WERI-Rb-1 (cell line): ENCODE measurements around the gene JSRP1.

Source experiments
- DNase-seq: peaks from one replicate; pipeline ENCODE4 v3.0.0-alpha.2; 2020
- H3K27ac ChIP-seq: fragments of 250-450 bp; sonication (Bioruptor Pico); 2 replicates; pipeline ENCODE4 v1.5.1; 2020; ENCODE audit warnings: mild to moderate bottlenecking, moderate library complexity
- H3K27me3 ChIP-seq: fragments of 250-450 bp; sonication (Bioruptor Pico); 2 replicates; pipeline ENCODE4 v1.5.1; 2021; ENCODE audit warnings: mild to moderate bottlenecking, low read depth, moderate library complexity; ENCODE audit not compliant: insufficient read depth, severe bottlenecking
- H3K36me3 ChIP-seq: fragments of 250-450 bp; sonication (Bioruptor Pico); 2 replicates; pipeline ENCODE4 v1.5.1; 2020; ENCODE audit warnings: mild to moderate bottlenecking, moderate library complexity
- H3K4me3 ChIP-seq: 2 replicates; pipeline ENCODE4 v1.5.1; 2011; ENCODE audit warnings: low read depth, mild to moderate bottlenecking, control low read depth, low read length
- H3K9me3 ChIP-seq: fragments of 250-450 bp; sonication (Bioruptor Pico); 2 replicates; pipeline ENCODE4 v1.5.1; 2021; ENCODE audit warnings: mild to moderate bottlenecking, moderate library complexity; ENCODE audit not compliant: severe bottlenecking
- CTCF ChIP-seq: IDR thresholded peaks from 2 replicates; pipeline ENCODE4 v1.5.1; 2011; ENCODE audit warnings: low read depth, mild to moderate bottlenecking, control low read depth, inconsistent platforms, low read length

JSRP1 gene

DNA sequence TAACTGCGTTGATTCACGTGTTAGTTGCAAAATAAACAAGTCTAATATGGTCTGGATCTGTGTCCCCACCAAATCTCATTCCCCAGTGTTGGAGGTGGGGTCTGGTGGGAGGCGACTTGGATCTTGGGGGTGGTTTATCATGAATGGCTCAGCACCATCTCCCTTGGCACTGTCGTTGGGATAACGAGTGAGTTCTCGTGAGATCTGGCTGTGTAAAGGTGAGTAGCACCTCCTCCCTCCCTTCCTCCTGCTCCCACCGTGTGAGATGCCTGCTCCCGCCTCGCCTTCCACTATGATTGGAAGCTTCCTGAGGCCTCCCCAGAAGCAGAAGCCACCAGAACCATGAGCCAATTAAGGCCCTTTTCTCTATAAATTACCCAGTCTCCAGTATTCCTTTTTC lies 20.9 kb upstream of the JSRP1 start:
- TF ChIP-seq CTCF, result no peak
- no peak for DNase-seq
- Histone ChIP-seq H3K27ac (no peak overlapping the region), H3K27me3 (no peaks in the 10 kb centered on the region), H3K4me3 (no peak overlapping the region), H3K36me3 (peaks cover 13% of the 10 kb centered on the region), H3K9me3 (no peaks in the 10 kb centered on the region)

DNA sequence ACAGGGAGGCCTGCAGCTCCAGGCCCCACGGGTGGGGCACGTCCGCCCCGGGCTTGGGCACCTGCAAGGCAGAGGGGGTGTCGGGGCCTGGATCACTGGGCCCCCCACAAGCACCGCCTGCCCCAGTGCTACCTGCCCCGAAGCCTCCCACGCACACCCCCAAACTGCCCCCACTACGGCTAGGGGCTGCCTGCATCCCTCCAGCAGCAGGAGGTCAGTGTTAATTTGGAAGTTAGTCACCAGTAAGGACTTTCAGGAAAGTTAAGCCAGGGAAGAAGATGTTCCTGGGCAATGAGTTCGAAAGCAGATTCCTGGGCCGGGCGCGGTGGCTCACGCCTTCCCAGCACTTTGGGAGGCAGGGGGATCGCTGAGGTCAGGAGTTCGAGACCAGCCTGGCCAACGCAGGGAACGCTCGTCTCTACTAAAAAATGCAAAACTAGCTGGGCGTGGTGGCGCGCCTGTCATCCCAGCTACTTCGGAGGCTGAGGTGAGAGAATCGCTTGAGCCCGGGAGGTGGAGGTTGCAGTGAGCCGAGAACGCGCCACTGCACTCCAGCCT lies 20.3 kb upstream of the JSRP1 start:
- H3K9me3 ChIP-seq, result no peaks in the 10 kb centered on the region
- no peak for DNase-seq
- no peak overlapping the region for H3K27ac ChIP-seq
- peaks cover 20% of the 10 kb centered on the region for H3K36me3 ChIP-seq
- TF ChIP-seq CTCF, result no peak
- no peaks in the 10 kb centered on the region for H3K27me3 ChIP-seq
- H3K4me3 ChIP-seq, result no peak overlapping the region

DNA sequence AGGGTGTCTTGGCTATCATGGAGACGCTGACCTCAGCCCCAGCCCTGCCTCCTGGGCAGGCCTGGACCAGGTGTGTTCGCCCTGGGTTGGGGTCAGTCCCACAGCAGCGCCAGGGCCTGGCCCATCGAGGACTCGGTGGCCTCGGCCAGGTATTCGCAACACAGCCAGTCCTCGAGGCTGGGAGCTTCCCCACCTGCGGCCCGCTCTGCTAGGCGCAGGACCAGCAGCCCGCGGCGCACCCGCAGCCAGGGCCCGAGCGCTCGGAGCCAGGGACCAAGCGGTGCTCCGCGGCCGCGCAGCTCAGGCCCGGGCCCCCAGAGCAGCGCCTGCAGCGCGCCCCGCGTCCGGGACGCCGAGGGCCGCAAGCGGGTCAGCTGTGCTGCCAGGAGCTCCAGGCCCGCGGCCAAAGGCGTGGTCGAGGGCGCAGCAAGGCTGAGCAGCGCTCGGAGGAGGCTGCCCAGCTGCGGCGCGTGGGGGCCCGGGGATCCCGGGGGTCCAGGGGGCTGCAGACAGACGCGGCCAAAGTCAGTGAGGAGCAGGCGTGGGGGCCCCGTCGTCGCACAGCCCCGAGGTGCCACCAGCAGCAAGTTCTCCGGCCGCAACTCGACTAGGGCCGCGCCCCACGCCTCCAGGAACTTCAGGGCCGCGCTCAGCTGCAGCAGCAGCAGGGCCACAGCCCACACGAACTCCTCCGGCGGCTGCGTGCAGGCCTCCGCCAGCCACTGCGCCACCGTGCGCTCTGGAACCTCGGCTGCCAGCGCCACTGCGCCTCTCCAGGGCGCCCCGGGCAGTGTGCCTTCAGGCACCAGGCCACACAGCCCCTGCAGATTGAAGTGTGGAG lies 19.6 kb upstream of the JSRP1 start:
- TF ChIP-seq CTCF, result no peak

GRCh38 chr19:2274931-2275535 lies 18.8 kb upstream of the JSRP1 start:
- Histone ChIP-seq H3K27me3 (no peaks in the 10 kb centered on the region), H3K9me3 (no peaks in the 10 kb centered on the region), H3K36me3 (peaks cover 31% of the 10 kb centered on the region), H3K4me3 (no peak overlapping the region), H3K27ac (peak overlapping the region; percentile 49)
- peak; percentile 93 for TF ChIP-seq CTCF
- DNase-seq, result peak; percentile 85

More for the DNA sequence above, 19.6 kb upstream of the JSRP1 start:
- Histone ChIP-seq H3K27me3 (no peaks in the 10 kb centered on the region), H3K27ac (peak overlapping the region; percentile 49; the same call in 1 of the 2 replicates), H3K9me3 (no peaks in the 10 kb centered on the region), H3K36me3 (peaks cover 26% of the 10 kb centered on the region), H3K4me3 (no peak overlapping the region)
- no peak for DNase-seq

DNA sequence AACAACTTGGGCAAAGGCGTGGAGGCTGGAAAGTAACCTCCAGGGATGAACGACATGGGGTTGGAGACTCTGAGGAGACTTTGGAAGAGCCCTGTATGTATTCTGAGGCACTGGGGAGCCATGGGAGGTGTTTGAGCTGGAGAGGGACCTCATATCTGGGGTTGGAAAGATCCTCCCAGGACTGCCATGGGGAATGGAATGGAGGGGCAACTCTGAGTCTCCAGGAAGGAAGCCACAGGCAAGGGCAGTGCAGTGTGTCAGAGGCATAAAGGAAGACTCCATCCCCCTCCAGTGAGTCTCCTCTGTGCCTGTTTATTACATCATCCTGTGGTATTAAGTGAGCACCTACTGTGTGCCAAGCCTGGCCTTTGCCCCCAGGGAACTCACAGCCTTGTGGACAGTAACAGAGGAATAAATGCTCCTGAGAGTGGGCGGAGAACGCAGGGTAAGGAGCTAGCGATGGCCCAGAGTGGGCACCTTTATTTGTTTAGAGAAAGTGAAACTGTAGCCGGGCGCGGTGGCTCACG lies 18.0 kb upstream of the JSRP1 start:
- Histone ChIP-seq H3K27ac (no peak overlapping the region), H3K9me3 (no peaks in the 10 kb centered on the region), H3K4me3 (no peak overlapping the region), H3K36me3 (peaks cover 37% of the 10 kb centered on the region), H3K27me3 (no peaks in the 10 kb centered on the region)
- no peak for TF ChIP-seq CTCF
- DNase-seq, result no peak
